NCI-H226 (cell line): Measurements from ENCODE around the gene BACE2.
"Not testable (repeated sequence)": the region's sequence is repeated elsewhere in the genome, so short reads cannot be mapped to it uniquely, and the experiment has no call there.

Experiments
- DNase-seq: peaks from one replicate; pipeline ENCODE4 v3.0.0-alpha.2; 2015

BACE2 gene

DNA sequence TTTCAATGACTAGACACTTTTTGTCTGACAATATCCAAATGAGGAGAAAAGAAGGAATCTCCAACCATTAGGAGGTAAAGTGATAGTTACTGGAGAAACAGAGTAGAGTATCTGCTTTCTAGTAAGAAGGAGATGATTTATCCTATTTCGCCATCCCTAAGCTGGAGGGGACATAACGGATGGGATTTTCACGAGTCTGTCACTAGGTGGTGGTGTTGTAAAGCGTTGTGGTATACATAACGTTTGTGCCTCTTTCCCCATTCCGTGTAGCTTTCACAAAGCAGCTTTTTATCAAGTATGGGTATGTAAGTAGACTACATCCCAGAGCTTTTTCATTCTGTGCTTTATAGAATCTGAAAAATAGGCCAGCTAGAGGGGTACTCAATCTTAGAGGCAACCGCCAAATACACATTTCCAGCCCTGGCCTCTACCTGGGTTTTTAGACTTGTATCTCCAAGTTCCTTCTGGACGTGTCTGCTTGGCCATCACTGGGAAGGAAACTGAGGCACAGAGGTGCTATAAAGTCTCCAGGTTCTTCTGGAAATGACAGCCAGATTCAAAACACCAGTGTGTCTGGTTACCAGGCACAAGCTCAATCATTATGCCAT, 115.4 kb downstream of the BACE2 start:
- peak; percentile 53 for DNase-seq

DNA sequence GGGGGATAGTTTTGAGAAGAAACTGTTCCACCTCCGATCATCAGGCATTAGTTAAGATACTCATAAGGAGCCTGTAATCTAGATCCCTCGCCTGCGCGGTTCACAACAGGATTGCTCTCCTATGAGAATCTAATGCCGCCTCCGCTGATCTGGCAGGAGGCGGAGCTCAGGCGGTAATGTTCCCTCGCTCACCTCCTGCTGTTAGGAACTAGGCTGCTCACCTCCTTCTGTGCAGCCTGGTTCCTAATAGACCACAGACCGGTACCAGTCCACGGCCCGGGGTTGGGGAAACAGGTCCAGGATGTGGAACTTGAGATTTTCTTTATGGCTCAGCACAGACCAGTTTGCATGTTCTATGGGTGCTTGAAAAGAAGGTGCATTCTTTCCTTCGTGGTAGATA, 121.5 kb downstream of the BACE2 start:
- no peak for DNase-seq

DNA sequence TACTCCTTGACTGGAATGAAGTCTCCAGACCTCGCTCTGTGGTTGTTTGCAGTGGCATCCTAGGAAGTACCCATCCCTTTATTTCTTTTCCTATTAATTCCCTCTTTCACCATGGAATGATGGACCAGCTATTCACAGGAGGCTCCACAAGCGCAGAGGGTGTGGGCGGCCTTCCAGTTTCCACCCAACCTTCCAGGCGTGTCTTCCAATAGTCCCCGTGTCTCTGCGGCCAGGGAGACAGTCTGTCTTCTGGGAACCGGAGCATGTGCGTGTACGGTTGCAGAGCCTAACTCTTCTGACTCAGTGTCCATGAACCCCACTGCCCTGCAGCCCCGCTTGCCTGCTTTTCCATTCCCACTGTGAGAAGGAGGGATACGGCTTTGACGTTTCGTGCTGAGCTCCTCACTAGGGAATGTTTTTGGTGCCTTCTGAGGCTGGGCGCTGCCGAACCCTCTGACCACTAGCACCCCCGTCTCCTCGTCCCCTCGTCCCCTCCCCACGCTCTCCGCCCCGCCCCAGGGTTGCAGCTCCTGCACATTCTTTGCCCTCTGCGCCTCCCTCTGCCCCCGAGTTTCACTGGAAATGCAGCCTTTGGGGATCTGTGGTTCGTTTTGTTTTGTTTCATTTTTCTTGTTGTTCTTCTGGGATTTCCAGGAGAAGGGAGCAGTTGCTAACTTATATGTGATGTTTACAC, 122.3 kb downstream of the BACE2 start:
- DNase-seq: no peak

DNA sequence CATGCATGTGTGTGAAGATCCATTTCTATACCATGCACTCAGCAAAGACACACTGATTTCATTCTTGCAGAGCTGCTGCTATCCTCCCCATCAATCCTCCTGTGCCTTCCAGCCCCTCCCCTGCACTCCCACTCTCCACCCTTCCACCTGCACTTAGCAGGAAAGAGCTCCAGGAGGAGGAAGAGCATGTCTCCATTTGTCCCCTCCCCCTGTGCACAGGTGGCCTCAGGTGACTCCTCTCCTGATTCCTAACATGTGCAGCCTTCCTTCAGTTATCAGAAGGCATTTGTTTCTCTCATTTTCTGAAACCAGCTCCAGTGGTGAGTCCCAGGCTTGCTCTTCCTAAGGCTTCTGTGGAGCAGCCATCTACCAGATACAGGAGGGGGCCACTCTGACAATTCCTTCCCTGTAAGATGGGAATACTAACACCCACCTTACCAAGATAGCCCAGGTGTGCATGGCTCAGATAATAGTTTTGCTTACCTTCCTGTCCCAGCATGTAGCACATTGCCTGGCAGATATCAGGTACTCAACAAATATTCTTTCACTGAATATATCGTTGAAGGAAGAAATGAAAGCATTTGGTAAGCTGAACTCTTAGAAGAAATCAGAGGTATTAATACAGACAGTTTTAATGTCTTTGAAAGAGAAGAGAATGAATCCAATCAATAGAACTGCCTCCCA, 126.7 kb downstream of the BACE2 start:
- no peak for DNase-seq

DNA sequence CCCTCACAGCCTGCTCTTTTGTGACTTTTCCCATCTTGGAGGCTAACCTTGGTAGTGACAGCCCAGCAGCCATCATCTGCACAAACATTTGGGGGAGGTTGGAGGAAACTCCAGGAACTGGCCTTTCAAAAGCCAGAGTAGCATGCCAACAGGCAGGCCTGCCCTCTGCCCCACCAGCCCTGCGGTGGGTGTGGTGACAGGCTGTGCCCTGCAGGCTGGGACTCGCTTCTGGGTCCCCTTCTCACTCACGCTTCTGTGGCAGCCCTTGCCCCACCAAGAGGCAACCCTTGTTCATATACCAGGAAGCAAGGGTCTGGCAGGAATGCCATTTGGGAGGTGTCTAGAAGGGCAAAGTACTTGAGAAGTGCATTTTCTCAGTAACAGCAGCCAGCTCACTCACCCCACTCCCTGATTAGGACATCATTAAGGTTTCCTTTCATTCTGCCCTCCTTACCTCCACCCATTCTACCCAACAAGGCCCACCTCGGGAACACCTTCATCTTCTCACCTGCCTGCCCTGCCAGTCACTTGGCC, 127.8 kb downstream of the BACE2 start:
- no peak for DNase-seq

DNA sequence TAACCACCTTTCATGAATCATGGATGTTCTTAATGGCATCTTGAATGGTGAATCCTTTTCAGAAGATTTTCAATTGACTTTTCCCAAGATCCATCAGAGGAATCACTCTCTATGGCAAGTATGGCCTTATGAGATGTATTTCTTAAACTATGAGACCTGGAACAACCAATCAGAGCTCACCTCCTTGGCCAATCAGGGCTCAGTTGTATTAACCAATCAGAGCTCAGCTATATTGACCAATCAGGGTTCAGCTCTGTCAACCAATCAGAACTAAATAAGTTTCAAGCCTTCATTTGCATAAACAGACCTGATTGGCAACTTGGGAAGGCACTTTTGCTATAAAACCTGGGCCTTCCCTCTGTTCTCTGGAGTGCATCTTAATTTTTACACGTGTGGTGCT, 135.0 kb downstream of the BACE2 start:
- DNase-seq: no peak

DNA sequence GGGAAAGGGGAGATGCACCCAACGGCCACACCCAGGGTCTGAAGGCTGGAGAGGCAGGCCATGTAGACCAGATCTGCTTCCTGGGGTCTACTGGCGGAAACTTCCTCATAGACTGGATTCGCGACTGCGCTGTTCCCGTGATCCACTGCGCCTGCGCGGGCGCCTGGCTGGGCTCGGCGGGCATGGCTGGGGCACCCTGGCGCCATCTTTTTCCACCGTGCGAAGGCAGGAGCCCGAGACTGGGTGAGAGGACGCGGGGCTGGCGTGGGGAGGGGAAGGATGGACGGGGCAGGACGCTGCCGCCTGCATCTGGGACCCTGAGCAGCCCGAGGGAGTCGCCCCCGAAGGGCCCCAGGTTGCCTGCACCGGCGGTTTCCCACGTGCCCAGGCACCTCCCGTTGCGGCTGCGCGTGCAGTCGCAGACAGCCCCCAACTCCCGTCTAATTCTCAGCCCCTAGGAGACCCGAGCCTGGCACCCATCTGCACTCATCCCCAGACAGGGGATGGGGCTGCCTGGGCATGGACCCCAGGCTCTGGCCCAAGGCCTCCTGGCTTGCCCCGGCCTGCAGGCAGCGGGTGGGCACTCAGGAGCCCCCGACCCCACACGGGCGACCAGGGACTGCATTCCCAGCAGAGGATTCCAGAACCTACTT, 136.2 kb downstream of the BACE2 start:
- DNase-seq: no peak

DNA sequence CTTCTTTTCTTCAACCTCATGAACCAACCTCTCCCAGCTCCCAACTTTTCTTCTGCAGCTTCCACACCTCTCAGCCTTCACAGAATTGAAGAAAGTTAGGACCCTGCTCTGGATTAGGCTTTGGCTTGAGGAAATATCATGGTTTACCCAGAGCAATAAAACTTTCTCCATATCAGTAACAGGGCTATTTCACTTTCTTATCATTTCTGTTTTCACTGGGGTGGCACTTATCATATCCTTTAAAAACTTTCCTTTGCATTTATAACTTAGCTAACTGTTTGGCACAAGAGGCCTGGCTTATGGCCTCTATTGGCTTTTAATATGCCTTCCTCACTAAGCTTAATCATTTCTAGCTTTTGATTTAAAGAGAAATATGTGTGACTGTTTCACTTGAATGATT, 139.3 kb downstream of the BACE2 start:
- DNase-seq: no peak

DNA sequence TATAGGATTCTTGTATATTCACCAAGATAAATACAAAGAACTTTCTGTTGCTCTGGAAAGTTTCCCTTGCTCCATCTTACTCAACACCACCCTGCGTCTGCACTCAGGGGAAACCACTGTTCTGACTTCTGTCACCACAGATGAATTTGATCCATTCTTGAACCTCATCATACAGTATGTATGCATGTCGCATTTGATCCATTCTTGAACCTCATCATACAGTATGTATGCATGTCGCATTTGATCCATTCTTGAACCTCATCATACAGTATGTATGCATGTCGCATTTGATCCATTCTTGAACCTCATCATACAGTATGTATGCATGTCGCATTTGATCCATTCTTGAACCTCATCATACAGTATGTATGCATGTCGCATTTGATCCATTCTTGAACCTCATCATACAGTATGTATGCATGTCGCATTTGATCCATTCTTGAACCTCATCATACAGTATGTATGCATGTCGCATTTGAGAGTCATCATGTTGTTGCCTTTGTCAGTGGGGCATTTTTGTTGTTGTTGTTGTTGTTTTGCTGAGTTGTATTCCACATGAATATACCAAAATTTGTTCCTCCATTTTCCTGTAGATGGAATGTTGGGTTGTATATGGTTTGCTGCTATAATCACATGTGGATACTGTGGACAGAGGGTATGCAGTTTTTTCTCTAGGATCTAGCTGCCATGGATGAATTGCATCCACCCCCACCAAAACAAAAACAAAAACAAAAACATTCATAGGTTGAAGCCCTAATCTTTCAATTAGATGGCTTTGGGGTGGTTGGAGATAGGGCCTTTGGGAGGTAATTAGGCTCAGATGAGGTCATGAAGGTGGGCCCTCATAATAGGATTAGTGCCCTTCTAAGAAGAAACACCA, 145.6 kb downstream of the BACE2 start:
- not testable (repeated sequence) for DNase-seq

DNA sequence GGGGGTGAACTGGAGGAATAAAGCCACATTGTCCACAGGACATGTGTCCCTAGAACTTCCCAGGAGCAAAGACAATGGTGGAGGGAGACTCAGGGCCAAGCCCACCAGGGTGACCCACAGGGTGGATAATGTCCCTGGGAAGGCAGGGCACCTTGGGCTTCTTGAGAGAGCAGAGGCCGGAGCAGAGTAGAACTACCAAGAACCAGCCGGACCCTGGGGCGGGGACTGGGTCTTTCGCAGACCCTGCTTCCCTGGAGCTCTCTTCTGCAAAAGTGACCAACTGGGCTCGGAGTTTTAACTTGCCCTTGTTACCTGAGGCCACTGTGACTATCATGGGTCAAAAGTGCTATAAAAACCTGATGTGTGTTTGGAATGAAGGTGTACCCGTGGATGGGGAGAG, 147.8 kb downstream of the BACE2 start:
- no peak for DNase-seq

DNA sequence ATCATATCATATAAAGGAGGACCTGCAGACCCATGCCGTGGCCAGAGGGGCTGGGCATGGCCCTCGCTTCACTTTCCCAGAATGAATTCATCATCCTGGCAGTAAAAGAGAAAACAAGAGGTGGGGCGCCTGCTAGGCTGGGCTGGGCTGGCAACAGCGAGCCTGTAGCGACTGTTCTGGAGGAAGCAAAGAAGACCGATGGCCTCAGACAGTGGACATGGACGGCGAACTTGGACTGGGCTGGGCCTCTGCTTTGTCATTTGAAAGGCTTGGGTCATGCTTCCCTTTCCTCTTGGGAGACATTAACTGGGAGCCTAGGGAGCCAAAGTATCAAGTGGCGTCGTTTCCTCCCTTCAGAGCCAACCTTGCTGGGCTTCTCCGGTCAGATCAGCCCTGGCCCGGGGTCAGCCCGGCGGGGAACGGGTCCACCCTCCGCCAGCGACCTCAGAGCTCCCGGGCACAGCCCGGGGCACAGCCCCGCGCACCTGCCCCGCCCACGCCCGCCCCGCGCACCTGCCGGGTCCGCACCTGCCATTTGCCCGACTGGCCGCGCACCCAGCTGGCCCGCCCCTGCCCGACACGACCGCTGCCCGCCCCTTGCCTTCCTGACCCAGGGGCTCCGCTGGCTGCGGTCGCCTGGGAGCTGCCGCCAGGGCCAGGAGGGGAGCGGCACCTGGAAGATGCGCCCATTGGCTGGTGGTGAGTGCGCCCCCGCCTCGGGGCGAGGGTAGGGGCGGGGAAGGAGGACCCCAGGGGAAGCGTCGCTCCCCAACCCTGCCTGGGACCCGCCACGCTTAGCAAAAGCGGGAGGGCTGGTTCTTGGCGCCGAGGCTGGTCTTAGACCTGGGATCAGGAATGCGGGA, 148.5 kb downstream of the BACE2 start, which contains the start of gene FAM3B:
Gene FAM3B (plus strand): TSS at position 602 of the 863 bp plus-strand sequence. CDS start 79 bp downstream, at position 681.
- no peak for DNase-seq

DNA sequence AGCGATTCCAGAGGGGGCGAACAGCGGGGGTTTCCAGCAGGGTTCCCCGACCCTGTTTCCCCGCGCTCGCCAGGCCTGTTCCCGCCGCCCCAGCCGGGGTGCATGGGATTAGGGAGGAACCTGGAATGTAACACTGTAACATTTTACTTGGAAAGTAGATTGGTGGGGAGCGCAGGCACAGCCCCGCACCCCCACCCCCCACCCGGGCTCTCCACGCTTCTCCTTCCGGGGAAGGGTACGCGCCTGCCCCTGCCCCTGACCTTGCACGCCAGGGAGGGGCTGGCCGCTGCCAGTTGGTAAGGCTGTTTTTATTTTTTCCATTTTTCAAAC, 149.1 kb downstream of the BACE2 start:
- no peak for DNase-seq

DNA sequence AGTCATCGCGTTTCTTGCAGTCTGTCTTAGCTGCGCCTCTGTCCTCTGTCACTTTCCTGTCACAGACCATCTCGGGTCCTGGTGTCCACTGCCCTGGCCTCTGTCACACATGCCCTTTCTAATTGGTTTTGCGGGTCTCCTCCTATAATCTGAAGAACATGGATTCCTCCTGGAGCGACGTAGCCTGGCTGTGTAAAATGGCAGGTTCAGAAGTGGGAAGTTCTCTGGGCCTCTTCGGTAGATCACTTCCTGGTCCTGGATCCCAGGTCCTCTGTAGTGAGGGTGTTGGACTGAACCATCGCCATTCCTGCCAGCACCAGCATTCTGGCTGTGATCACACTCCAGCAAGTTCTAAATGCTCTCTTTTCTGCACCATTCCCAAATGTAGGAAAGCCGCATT, 149.5 kb downstream of the BACE2 start:
- no peak for DNase-seq

DNA sequence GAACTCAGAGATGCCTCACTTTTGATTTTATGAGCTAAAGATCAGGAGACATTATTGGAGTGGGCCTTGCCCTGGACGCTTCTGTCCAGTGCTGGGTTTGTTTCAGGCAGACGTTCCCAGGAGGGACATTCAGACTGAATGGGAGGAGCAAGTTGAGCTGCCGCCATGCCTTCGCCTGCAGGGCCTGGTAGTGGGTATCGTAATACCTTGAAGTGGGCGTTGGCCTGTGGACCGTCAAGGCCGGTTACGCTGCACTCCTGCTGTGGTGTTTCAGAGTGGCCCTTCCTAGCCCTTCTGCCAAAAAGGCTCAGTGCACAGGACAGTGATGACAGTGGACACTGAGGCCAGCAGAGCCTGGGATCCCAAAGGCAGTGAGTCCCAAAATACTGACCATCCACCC, 150.3 kb downstream of the BACE2 start:
- DNase-seq: no peak

DNA sequence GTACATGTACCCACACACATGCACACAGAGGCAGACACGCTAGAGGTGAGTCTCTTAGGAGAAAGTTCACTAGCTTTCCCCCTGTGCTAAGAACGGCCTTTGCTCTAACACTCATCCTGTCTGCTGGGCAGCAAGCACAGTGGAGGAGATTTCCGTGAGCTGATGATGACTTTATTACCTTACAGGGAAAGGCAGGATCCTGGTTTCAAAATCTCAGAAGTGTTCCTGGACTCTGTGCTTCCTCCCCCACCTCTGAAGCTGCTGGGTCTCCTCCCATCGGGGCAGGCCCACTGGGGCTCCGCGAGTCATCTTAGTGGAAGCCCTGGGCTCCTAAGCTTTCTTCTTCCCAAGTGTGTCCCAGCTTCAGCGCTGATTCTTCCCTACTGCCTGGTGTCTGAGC, 151.3 kb downstream of the BACE2 start:
- peak; percentile 22 for DNase-seq

DNA sequence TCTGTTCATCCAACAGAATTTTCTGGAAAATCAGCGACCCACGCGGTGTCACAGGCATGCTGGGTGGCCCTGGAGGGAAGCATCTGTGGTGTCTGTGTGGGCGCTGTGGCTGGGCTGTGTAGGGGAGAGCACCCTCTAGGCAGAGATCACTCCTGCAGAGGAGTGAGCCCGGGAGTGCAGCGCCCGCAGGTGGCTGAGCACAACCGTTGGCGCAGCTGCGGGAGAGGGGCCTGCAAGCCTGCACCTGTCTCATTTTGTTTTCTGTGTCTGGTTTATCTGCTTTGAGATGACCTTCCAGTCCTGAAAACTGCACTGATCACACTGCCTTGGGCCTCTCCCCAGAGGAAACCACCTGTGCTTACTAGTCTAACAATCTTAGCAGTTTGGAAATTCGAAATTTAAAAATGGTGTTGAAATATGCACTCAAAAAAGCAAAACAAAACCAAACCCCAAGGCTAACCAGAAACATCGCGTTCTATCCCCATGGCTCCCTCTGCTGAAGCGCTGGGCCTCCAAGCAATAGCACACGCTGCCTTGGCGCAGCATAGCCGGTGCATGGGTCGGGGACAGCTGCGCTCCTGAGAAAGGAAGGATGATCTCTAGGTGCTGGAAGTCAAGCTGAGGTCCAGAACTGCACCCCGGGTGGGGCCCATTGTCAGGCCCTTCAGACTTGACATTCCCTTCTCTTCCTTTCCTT, 153.4 kb downstream of the BACE2 start:
- DNase-seq: no peak

DNA sequence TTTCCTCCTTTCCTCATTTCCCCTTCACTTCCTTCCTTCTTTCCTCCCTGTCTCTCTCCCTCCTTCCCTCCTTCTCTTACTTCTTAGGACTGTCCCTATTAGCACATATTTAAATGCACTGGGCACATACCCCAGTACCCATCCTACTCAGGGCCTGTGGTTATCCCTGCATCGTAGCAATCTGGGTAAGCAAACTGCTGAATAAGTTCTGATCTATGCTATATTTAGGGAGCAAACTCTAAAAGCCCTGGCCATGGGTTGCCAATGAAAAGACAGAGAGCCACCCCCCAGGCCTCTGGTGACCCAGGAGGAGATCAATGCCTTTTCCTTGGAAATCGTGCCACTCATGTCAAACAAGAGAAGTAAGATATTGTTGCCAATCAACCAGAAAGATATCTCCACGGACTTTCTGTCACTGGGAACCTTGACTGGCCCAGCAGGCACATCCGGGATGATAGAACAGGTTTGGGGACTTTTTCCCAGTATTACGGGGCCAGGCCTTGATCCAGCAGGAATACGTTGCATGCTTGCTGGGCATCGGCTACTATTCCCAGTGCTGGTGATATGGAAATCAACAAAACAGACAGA, 154.0 kb downstream of the BACE2 start:
- no peak for DNase-seq

DNA sequence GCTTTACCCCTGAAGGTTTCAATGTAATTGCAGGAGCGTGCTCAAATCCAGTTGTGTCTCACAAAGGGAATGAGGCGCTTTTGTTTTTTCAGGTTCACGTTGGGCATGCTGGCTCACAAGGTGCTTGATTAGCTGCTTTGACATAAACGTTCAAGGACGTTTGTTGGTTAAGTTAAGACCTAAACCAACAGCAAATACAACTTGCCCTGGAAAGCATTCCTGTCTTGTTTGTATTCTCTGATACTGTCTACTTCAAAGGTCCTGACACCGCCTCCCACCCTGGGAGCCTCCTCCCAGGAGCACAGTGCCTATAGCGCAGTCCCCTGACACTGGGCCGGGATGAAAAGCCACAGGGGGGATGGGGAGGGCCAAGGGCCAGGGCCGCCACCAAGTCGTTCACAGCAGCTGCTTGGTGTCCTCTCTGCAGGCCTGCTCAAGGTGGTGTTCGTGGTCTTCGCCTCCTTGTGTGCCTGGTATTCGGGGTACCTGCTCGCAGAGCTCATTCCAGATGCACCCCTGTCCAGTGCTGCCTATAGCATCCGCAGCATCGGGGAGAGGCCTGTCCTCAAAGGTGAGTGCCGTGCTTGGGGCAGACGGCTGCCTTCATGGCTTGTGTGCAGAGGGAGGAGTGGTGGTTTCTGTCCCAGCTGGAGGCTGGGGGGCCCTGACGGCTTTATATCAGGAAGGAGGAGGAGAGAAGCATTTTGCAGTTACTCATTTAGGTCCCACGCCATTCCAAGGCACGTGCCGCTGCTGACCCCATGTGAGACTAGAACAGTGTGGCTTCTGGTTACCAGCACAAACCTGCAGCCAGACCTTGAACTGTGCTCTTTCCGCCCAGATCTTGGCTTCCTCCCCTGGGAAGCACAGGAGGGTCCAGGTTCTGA, 154.8 kb downstream of the BACE2 start:
- DNase-seq: no peak

DNA sequence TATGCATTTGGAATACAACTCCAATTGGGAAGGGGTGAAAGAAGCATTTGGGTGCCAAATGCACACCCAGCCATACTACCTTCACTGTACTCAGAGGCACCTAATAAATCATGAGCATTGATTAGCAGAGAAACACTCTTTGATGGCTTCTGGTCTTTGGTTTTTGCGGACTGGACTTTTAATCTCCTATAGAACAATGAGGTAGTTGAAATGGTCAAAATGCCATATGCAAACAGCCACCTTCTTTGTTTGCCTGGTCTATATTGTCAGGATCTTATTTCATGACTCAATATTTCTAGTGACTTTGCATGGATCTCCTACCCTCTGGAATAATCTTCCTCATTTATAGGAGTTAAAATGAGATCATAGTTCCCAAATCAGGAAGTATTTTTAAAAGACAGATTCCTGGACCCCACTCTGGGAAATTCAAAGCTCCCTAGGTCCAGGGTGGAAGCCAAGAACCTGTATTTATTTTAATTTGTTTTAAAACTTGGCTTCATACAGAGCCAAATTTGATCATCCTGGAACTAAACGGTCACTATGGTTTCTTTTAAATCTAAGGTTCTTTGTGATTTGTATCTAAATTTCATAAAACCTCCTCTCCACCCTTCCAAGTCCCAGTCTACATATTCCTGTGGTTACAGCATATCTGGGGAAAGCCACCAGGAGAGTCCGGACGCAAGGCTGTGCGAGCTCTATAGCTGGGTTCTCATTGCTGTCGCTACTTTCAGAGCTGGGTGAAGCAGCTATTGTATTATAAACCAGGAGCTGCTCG, 157.4 kb downstream of the BACE2 start:
- DNase-seq: no peak
